LoVo (cell line): Measurements from ENCODE around the gene ADAMTSL4.

Experiments used
- DNase-seq: peaks from one replicate; pipeline ENCODE4 v3.0.0-alpha.2; 2016; ENCODE audit warnings: low spot score

ADAMTSL4 gene

GRCh38 chr1:150548632-150549495, at the start of gene ADAMTSL4:
TSS of gene ADAMTSL4 (plus strand) at chr1:150549408. CDS start at chr1:150552289, 2,881 bp downstream.
- DNase-seq = peak; percentile 70

DNA sequence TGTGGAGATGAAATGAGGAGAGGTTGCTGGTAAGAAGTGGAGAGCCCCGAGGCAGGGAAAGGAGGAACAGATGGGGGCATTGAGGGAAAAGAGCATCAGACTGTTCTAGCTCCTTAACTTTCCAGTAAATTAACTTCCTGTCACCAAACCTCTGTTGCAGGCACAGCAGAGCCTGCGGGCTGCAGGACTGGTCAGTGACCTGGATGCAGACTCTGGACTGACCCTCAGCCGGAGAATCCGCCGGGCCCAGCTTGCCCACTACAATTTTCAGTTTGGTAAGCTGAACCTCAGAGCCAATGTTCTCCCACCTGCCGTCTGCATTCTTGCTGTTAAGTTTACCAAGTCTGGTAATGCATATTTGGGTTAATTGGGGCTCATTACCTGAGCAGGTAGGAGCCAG, 43.8 kb upstream of the ADAMTSL4 start:
- no peak for DNase-seq

GRCh38 chr1:150507912-150508864, 41.0 kb upstream of the ADAMTSL4 start, which contains the start of gene ECM1:
TSS of gene ECM1 (plus strand) at chr1:150508109. CDS start at chr1:150508210, 101 bp downstream.
- DNase-seq = peak; percentile 65

- no peak for DNase-seq
Measured at GRCh38 chr1:150508982-150509381, 40.2 kb upstream of the ADAMTSL4 start.

DNA sequence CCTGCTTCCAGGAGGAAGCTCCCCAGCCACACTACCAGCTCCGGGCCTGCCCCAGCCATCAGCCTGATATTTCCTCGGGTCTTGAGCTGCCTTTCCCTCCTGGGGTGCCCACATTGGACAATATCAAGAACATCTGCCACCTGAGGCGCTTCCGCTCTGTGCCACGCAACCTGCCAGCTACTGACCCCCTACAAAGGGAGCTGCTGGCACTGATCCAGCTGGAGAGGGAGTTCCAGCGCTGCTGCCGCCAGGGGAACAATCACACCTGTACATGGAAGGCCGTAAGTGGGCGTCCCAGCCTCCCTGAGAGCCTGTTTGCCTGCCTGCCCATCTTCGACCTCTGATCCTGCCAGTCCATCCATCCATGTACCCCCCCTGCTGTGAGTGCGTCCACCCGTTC, 37.7 kb upstream of the ADAMTSL4 start:
- no peak for DNase-seq

DNA sequence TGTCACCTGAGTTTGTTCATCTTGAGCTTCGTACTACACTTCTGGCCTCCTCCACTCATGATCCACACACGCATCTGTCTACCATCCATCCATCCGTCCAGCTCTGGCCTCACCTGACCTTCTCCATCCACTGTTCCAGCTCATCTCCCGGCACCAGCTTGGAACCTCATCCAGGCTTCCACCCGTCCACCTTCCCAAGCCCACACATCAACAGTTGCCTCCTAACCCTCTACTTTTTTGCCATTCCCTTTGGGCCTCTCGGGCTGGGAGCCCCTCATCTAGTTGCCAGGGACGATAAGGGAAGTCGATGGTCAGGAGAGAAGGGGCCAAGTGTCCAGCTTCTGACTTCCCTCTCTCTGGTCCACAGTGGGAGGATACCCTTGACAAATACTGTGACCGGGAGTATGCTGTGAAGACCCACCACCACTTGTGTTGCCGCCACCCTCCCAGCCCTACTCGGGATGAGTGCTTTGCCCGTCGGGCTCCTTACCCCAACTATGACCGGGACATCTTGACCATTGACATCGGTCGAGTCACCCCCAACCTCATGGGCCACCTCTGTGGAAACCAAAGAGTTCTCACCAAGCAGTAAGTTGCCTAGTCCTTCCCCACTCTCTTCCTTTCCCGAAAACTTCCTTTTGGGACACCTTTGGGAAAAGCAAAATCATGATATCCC, 37.1 kb upstream of the ADAMTSL4 start:
- DNase-seq = no peak

DNA sequence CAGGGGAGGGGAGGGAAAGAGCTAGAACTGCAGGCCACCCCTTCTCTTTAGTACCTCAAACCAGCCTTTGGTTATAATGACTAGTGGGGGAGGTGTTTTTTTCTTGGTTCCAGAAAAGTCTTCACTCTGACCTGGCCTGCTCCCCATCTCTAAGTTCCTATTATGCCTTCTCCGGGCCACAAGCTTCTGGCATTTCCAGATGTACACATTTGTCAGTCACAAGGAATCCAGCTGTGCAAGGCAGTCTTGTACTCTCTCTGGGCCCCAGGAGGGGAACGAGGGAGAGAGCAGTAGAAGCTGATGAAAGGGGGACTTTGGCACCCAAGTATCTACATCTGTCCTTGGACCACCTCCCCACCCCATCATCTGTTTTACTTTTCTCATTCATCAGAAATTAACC, 36.4 kb upstream of the ADAMTSL4 start:
- DNase-seq = no peak

DNA sequence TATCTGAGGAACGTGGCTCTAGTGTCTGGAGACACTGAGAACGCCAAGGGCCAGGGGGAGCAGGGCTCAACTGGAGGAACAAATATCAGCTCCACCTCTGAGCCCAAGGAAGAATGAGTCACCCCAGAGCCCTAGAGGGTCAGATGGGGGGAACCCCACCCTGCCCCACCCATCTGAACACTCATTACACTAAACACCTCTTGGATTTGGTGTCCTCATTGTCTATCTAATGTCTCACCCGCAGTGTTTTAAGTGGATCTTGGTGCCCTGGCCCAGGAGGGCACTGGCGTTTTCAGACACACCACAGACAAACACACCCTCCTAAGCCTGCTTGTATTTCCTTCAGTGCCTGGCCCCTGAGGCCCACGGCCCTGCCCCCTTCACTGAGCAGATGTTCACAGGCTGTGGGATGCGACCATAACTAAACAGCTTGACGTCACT, 35.8 kb upstream of the ADAMTSL4 start:
- DNase-seq = peak; percentile 47

DNA sequence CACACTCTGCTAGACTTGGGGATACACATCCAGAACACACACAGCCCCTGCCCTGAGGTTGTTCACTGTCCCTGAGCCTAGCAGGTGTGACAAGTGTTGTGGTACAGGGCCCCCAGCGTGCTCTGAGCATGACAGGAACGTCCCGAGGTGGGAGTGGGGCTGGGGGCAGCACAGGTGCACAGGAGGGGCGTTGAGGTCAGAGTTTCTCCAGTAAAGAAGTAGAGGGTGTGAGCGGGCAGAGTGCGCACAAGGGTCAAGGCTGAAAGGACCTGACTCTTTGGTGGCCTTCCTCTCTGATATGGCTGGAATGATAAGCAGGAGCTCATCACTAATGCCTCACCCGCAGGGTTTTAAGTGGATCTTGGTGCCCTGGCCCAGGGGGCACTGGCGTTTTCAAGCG, 34.9 kb upstream of the ADAMTSL4 start:
- no peak for DNase-seq

GRCh38 chr1:150514913-150515327, 34.3 kb upstream of the ADAMTSL4 start:
- DNase-seq = no peak

DNA sequence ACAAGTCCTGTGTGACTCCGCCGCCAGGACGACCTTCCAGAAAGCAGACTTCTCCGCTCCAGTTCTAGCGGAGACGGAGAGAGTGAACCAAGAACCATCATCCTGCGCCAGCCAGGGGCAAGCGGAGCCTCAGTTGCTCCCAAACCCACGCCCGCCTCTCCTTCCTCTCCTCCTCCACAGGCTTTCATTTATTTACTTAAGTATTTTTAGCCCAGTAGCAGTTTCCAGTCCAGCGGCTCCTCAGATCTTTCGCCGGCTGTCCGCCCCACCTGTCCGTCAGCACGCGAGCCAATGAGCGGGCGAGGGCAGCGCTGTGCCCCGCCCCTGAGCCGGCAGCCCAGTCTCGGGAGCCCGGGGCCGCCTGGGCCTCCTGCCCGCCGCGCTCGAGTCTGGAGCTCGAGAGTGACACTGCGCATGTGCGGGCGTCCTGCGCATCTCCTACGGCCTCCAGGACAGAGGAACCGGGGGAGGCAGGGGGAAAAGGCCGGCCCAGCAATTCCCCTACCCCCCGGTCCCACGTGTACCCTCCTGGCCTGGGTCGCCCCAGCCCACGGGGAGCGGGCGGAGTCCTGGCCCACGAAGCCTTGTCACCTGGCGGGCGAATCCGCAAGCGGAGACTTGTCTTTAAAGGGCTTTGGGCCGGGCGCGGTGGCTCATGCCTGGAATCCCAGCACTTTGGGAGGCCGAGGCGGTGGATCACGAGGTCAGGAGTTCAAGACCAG, 33.7 kb upstream of the ADAMTSL4 start, which contains the start of gene FALEC:
FALEC (plus strand) TSS at position 425 of the 722 bp plus-strand sequence.
- peak; percentile 98 for DNase-seq

- DNase-seq = no peak
Measured at GRCh38 chr1:150516050-150516591, 33.1 kb upstream of the ADAMTSL4 start.

GRCh38 chr1:150516616-150517015, 32.6 kb upstream of the ADAMTSL4 start:
- no peak for DNase-seq

GRCh38 chr1:150521196-150521968, 27.8 kb upstream of the ADAMTSL4 start:
- DNase-seq = no peak

GRCh38 chr1:150525348-150525747, 23.9 kb upstream of the ADAMTSL4 start:
- DNase-seq = no peak

- no peak for DNase-seq
Measured at GRCh38 chr1:150528196-150528595, 21.0 kb upstream of the ADAMTSL4 start.

DNA sequence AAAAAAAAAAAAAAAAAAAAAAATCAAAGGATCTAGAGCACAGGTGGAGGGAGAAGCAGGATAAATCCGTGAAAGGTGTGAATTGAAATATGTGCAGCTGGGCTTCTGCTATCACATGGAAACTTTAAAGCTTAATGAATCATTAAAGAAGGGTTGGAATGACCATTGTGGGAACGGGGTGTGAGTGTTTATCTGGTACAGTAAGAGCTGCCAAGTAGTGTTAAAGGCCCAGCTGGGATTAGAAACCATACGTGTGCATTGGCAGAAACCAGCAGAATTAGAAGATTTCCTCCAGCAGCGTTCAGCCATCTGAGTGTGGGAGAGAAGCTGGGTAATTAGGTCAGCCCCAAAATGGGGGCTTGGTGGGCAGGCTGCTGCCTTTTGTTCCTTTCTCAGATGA, 20.2 kb upstream of the ADAMTSL4 start:
- DNase-seq = peak; percentile 62

- DNase-seq = no peak
Measured at GRCh38 chr1:150530491-150531159, 18.6 kb upstream of the ADAMTSL4 start.

GRCh38 chr1:150532860-150533259, 16.3 kb upstream of the ADAMTSL4 start:
- DNase-seq = no peak

GRCh38 chr1:150534002-150534401, 15.2 kb upstream of the ADAMTSL4 start:
- DNase-seq = no peak
